Measurements from ENCODE around the gene GFOD2. TPM values are rescaled to one million over a fixed set of nuclear protein-coding genes. Genes with fewer than 3 reads are reported as not detected.
A peak's percentile ranks its signal among the peaks of the same experiment; 100 is the strongest.
"Not testable (repeated sequence)": the region's sequence is repeated elsewhere in the genome, so short reads cannot be mapped to it uniquely, and the experiment has no call there.

The GFOD2 gene
- total and polyA plus RNA-seq, 7 experiments from 2014 or later = 4.6 to 14.6 (median 11.4) TPM

DNA sequence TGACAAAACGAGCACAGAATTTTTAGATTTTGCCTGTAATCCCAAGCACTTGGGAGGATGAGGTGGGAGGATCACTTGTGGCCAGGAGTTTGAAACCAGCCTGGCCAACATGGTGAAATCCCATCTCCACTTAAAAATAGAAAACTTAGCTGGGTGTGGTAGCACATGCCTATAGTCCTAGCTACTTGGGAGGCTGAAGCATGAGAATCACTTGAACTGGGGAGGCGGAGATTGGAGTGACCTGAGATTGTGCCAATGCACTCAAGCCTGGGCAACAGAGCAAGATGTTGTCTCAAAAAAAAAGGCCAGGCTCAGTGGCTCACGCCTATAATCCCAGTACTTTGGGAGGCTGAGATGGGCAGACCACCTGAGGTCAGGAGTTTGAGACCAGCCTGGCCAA lies 32.2 kb upstream of the GFOD2 start:
- H3K27me3 ChIP-seq (ENCODE audit: control insufficient read depth in 2 of 2, insufficient read depth in 2 of 2, low read length in 2 of 2); H3K4me1 Mint-ChIP-seq; H3K4me1 ChIP-seq (ENCODE audit: control insufficient read depth in 2 of 2, insufficient read depth in 2 of 2, low read length in 2 of 2); H3K27me3 Mint-ChIP-seq; intact Hi-C loops (cut with micrococcal nuclease); H3K4me3 Mint-ChIP-seq; H3K9me3 ChIP-seq (ENCODE audit: control insufficient read depth in 2 of 3, low read length in 3 of 3); ATAC-seq; H3K27ac Mint-ChIP-seq; DNase-seq; CTCF ChIA-PET; H3K27ac ChIP-seq (ENCODE audit: low read depth, low read length); H3K4me3 ChIP-seq (ENCODE audit: low read length); H3K9me3 Mint-ChIP-seq: not testable (repeated sequence)
- peaks cover 0 to 15% (median 0%) of the 10 kb centered on the region in 5 donors for H3K36me3 Mint-ChIP-seq
- H3K36me3 ChIP-seq (ENCODE audit: control insufficient read depth in 2 of 3, insufficient read depth in 3 of 3, low read length in 3 of 3) = peaks cover 0 to 12% (median 0%) of the 10 kb centered on the region in 3 experiments
- POLR2A ChIA-PET = interaction anchor here (0.7 to 1.1 kb wide), 3 partner anchors 11 to 55 kb away, joined by 3 to 5 read pairs (median 4); partner anchors contain the start of gene TSNAXIP1

DNA sequence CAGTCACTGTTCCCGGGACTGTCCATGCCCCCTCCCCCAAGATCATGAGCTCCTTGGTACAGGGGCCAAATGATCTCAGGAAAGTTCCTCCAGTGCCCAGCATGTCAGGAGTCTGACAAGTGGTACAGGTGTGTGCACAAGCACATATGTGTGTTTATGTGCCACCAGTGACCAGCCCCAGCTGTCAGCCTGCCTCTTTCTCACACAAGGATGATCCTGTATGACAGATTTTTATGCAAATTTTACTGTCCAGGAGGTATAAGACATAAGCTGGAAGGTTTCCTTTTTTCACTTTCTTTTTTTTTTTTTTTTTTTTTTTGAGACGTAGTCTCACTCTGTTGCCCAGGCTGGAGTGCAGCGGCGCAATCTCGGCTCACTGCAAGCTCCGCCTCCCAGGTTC lies 31.4 kb upstream of the GFOD2 start:
- peaks cover 0 to 14% (median 0%) of the 10 kb centered on the region in 5 donors for H3K36me3 Mint-ChIP-seq
- no peak for ATAC-seq
- no peak overlapping the region for H3K27ac ChIP-seq (ENCODE audit: low read depth, low read length)

DNA sequence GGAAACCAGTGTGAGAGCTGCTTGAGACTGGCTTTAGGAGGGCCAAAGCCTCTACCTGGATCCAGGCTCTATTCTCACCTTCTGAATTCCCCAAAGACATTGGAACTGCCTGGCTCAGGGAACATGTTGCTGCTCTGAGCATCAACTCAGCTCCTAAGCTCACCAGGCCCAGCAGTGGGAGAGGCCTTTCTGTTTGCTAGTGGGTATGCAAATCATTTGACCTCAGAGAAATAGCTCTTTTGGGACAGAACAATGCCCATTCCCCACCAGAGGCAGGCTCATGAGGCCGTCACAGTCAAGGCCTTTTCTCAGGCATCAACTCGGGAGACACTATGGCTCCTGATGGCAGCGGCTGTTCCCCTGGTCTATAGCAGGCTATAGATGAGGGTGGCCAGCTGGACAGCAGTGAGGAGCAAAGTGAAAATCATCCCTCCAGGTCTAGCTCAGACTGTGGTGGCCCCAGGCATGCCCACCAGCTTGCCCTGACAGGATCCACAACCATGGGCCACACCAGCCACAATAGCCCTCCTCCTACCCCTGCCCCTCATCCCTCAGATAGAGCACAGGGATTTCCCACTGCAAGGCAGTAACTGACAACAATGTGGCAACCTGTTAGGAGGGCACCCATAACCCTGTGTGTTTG lies 30.4 kb upstream of the GFOD2 start:
- H3K36me3 ChIP-seq (ENCODE audit: control insufficient read depth in 2 of 3, insufficient read depth in 3 of 3, low read length in 3 of 3) = peaks cover 0 to 8% (median 0%) of the 10 kb centered on the region in 3 experiments
- H3K27me3 ChIP-seq (ENCODE audit: control insufficient read depth in 2 of 2, insufficient read depth in 2 of 2, low read length in 2 of 2) = no peaks in the 10 kb centered on the region
- no peaks in the 10 kb centered on the region for H3K9me3 ChIP-seq (ENCODE audit: control insufficient read depth in 2 of 3, low read length in 3 of 3)
- Mint-ChIP-seq H3K36me3 (peaks cover 0 to 15% (median under 1%) of the 10 kb centered on the region in 5 donors), H3K27ac (no peak overlapping the region), H3K4me1 (peaks cover 0 to 4% (median 0%) of the 10 kb centered on the region in 7 donors), H3K4me3 (no peak overlapping the region), H3K27me3 (no peaks in the 10 kb centered on the region), H3K9me3 (peaks cover 0 to 2% (median 0%) of the 10 kb centered on the region in 11 donors)
- no peak overlapping the region for H3K4me3 ChIP-seq (ENCODE audit: low read length)
- ChIA-PET POLR2A (interaction anchor here (0.5 kb wide), 1 partner anchor 696 kb away, joined by 4 read pairs; no protein-coding TSS in a partner anchor), CTCF (interaction anchor here (0.6 kb wide), 1 partner anchor 229 kb away, joined by 4 read pairs; no protein-coding TSS in a partner anchor)
- intact Hi-C loops (cut with micrococcal nuclease) = no loop called here
- H3K27ac ChIP-seq (ENCODE audit: low read depth, low read length) = no peak overlapping the region
- DNase-seq (no peak), ATAC-seq (no peak)
- no peaks in the 10 kb centered on the region for H3K4me1 ChIP-seq (ENCODE audit: control insufficient read depth in 2 of 2, insufficient read depth in 2 of 2, low read length in 2 of 2)

More for the DNA sequence above, 31.4 kb upstream of the GFOD2 start:
- DNase-seq = no peak
- Histone ChIP-seq H3K36me3 (ENCODE audit: control insufficient read depth in 2 of 3, insufficient read depth in 3 of 3, low read length in 3 of 3) (peaks cover 0 to 12% (median 0%) of the 10 kb centered on the region in 3 experiments), H3K27me3 (ENCODE audit: control insufficient read depth in 2 of 2, insufficient read depth in 2 of 2, low read length in 2 of 2) (no peaks in the 10 kb centered on the region), H3K4me1 (ENCODE audit: control insufficient read depth in 2 of 2, insufficient read depth in 2 of 2, low read length in 2 of 2) (no peaks in the 10 kb centered on the region), H3K4me3 (ENCODE audit: low read length) (no peak overlapping the region), H3K9me3 (ENCODE audit: control insufficient read depth in 2 of 3, low read length in 3 of 3) (no peaks in the 10 kb centered on the region)
- no peak overlapping the region for H3K4me3 Mint-ChIP-seq
- peaks cover 0 to 4% (median 0%) of the 10 kb centered on the region in 7 donors for H3K4me1 Mint-ChIP-seq
- no peaks in the 10 kb centered on the region for H3K27me3 Mint-ChIP-seq
- peaks cover 0 to 2% (median 0%) of the 10 kb centered on the region in 11 donors for H3K9me3 Mint-ChIP-seq
- intact Hi-C loops (cut with micrococcal nuclease) = no loop called here
- POLR2A ChIA-PET = interaction anchor here (0.8 kb wide), 1 partner anchor 16 kb away, joined by 5 read pairs; no protein-coding TSS in a partner anchor
- CTCF ChIA-PET = no interaction called here
- peak overlapping the region in 2 of 9 donors; percentile 51 to 70 for H3K27ac Mint-ChIP-seq

DNA sequence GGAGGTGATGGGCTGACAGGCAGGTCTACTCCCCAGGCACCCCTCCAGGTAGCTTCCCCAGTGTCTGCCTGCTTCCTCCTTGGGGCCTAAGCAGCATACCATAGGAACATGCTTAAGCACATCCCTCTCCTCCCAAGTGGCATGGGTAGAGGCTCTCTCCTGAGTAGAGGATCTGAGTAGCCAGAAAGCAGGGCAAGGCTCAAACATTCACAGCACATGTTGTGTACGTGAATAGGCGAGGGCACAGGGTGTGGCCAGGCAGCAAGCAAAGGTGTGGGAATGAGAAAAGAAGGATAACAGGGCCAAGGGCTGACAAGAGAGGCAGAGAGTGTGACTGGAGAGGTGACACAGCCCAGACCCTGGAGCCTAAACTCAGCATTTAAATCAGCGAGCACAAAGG lies 29.7 kb upstream of the GFOD2 start:
- intact Hi-C loops (cut with micrococcal nuclease) = no loop called here
- no peak overlapping the region for H3K27ac ChIP-seq (ENCODE audit: low read depth, low read length)
- H3K36me3 Mint-ChIP-seq = peaks cover 0 to 18% (median 2%) of the 10 kb centered on the region in 5 donors
- ChIA-PET CTCF (interaction anchor here (0.6 kb wide), 1 partner anchor 229 kb away, joined by 4 read pairs; no protein-coding TSS in a partner anchor), POLR2A (interaction anchor here (0.5 kb wide), 1 partner anchor 697 kb away, joined by 4 read pairs; no protein-coding TSS in a partner anchor)
- H3K27me3 Mint-ChIP-seq = no peaks in the 10 kb centered on the region
- no peaks in the 10 kb centered on the region for H3K27me3 ChIP-seq (ENCODE audit: control insufficient read depth in 2 of 2, insufficient read depth in 2 of 2, low read length in 2 of 2)
- no peak overlapping the region for H3K4me3 ChIP-seq (ENCODE audit: low read length)
- no peaks in the 10 kb centered on the region for H3K4me1 ChIP-seq (ENCODE audit: control insufficient read depth in 2 of 2, insufficient read depth in 2 of 2, low read length in 2 of 2)
- peaks cover 0 to 2% (median 0%) of the 10 kb centered on the region in 11 donors for H3K9me3 Mint-ChIP-seq
- no peaks in the 10 kb centered on the region for H3K9me3 ChIP-seq (ENCODE audit: control insufficient read depth in 2 of 3, low read length in 3 of 3)
- peaks cover 0 to 11% (median 0%) of the 10 kb centered on the region in 3 experiments for H3K36me3 ChIP-seq (ENCODE audit: control insufficient read depth in 2 of 3, insufficient read depth in 3 of 3, low read length in 3 of 3)
- peak overlapping the region in 2 of 9 donors; percentile 38 to 70 for H3K27ac Mint-ChIP-seq
- H3K4me1 Mint-ChIP-seq = peaks cover 0 to 4% (median 0%) of the 10 kb centered on the region in 7 donors
- ATAC-seq (no peak), DNase-seq (no peak)
- no peak overlapping the region for H3K4me3 Mint-ChIP-seq

DNA sequence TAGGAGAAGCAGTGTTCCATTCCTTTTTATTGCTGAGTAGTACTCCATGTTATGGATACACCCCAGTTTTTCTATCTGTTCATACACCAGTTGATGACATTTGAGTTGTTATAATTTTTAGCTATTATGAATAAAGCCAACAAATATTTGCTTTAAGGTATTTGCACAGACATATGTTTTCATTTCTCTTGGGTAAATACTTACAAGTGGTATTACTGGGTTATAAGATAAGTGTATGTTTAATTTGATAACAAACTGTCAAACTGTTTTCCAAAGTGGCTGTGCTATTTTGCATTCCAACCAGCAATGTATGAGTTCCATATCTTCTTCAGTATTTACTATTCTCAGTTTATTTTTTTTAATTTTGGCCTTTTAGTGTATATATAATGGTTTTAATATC lies 27.7 kb upstream of the GFOD2 start:
- intact Hi-C loops (cut with micrococcal nuclease) = no loop called here
- H3K36me3 ChIP-seq (ENCODE audit: control insufficient read depth in 2 of 3, insufficient read depth in 3 of 3, low read length in 3 of 3) = peaks cover 0 to 31% (median 8%) of the 10 kb centered on the region in 3 experiments
- H3K27me3 ChIP-seq (ENCODE audit: control insufficient read depth in 2 of 2, insufficient read depth in 2 of 2, low read length in 2 of 2) = no peaks in the 10 kb centered on the region
- POLR2A ChIA-PET = no interaction called here
- no peaks in the 10 kb centered on the region for H3K9me3 ChIP-seq (ENCODE audit: control insufficient read depth in 2 of 3, low read length in 3 of 3)
- DNase-seq (no peak), ATAC-seq (no peak)
- H3K36me3 Mint-ChIP-seq = peaks cover 0 to 27% (median 11%) of the 10 kb centered on the region in 5 donors
- H3K27ac ChIP-seq (ENCODE audit: low read depth, low read length) = no peak overlapping the region
- H3K4me1 ChIP-seq (ENCODE audit: control insufficient read depth in 2 of 2, insufficient read depth in 2 of 2, low read length in 2 of 2) = no peaks in the 10 kb centered on the region
- H3K27me3 Mint-ChIP-seq = no peaks in the 10 kb centered on the region
- peaks cover 0 to 2% (median 0%) of the 10 kb centered on the region in 11 donors for H3K9me3 Mint-ChIP-seq
- peak overlapping the region in 1 of 9 donors; percentile 40 for H3K27ac Mint-ChIP-seq
- H3K4me1 Mint-ChIP-seq = peaks cover 0 to 8% (median 0%) of the 10 kb centered on the region in 7 donors
- no peak overlapping the region for H3K4me3 ChIP-seq (ENCODE audit: low read length)
- H3K4me3 Mint-ChIP-seq = no peak overlapping the region
- CTCF ChIA-PET = no interaction called here

DNA sequence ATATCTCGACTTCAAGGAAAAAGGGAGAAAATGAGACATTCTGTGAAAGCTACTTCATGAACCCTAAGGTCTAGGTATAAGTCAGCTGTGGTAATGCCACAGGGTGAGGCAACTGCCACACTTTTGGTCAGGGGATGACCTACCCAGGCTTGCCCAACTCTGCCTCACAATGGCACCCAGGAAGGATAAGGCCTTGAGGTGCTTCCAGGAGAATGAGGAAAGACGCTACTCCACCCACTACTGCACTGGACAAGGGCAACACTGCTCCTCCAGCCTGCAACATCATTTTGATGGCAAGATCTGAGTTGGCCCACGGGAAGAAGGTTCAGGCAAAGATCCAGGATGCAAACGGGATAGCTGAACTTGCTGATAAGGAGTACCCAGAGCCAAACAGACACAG lies 22.0 kb upstream of the GFOD2 start:
- Histone ChIP-seq H3K27ac (ENCODE audit: low read depth, low read length) (no peak overlapping the region), H3K4me1 (ENCODE audit: control insufficient read depth in 2 of 2, insufficient read depth in 2 of 2, low read length in 2 of 2) (no peaks in the 10 kb centered on the region), H3K4me3 (ENCODE audit: low read length) (no peak overlapping the region), H3K27me3 (ENCODE audit: control insufficient read depth in 2 of 2, insufficient read depth in 2 of 2, low read length in 2 of 2) (no peaks in the 10 kb centered on the region), H3K36me3 (ENCODE audit: control insufficient read depth in 2 of 3, insufficient read depth in 3 of 3, low read length in 3 of 3) (peaks cover 0 to 61% (median 22%) of the 10 kb centered on the region in 3 experiments), H3K9me3 (ENCODE audit: control insufficient read depth in 2 of 3, low read length in 3 of 3) (no peaks in the 10 kb centered on the region)
- CTCF ChIA-PET = no interaction called here
- Mint-ChIP-seq H3K9me3 (peaks cover 0 to 2% (median 0%) of the 10 kb centered on the region in 11 donors), H3K27me3 (no peaks in the 10 kb centered on the region), H3K4me3 (no peak overlapping the region), H3K4me1 (peaks cover 0 to 4% (median 0%) of the 10 kb centered on the region in 7 donors), H3K27ac (peak overlapping the region in 1 of 9 donors; percentile 46), H3K36me3 (peaks cover 2 to 35% (median 22%) of the 10 kb centered on the region in 5 donors)
- DNase-seq (no peak), ATAC-seq (no peak)
- POLR2A ChIA-PET = interaction anchor here (0.9 kb wide), 1 partner anchor 12 kb away, joined by 3 read pairs; no protein-coding TSS in a partner anchor
- intact Hi-C loops (cut with micrococcal nuclease) = no loop called here

Data from naive thymus-derived CD4-positive, alpha-beta T cell (primary cell).